Measurements from ENCODE around the gene ATP6V0A1. TPM values are rescaled to one million over a fixed set of nuclear protein-coding genes. Genes with fewer than 3 reads are reported as not detected.
A peak's percentile ranks its signal among the peaks of the same experiment; 100 is the strongest.

ATP6V0A1 gene
- total and polyA plus RNA-seq, 2 of the 4 experiments (the other 2 are of a cell fraction): 18.8 to 34.0 TPM

- dilution Hi-C loops (cut with HindIII; ENCODE audit: low sequenced_read_pairs, unreplicated experiment): no loop called here
- CTCF ChIA-PET: no interaction called here
- BruUV-seq (replicated peaks): no TSS peak
Measured at GRCh38 chr17:42543190-42544079, 84.8 kb downstream of the ATP6V0A1 start.

More at GRCh38 chr17:42543190-42544079, 84.8 kb downstream of the ATP6V0A1 start:
- POLR2A ChIA-PET (ENCODE audit: unreplicated experiment): no interaction called here
- Histone ChIP-seq H3K18ac (ENCODE audit: low read depth, low read length) (no peak overlapping the region), H2BK20ac (ENCODE audit: low read depth, low read length) (no peak overlapping the region), H3K4me2 (ENCODE audit: low read depth, low read length) (no peak overlapping the region), H2BK15ac (ENCODE audit: low read depth, low read length) (no peak overlapping the region), H3K4ac (ENCODE audit: low read depth, low read length) (no peak overlapping the region), H3K79me1 (ENCODE audit: low read depth in 1 of 2, low read length in 2 of 2) (peaks cover 3 to 11% of the 10 kb centered on the region in 2 experiments; a peak in 3 of 4 replicates), H4K5ac (ENCODE audit: low read depth, low read length) (no peak overlapping the region), H4K20me1 (ENCODE audit: insufficient read depth, low read length) (no peaks in the 10 kb centered on the region), H3K9me3 (ENCODE audit: control insufficient read depth, insufficient read depth, low read length) (no peaks in the 10 kb centered on the region), H3K14ac (replicated peaks; ENCODE audit: low read depth, low read length) (no peak overlapping the region), H3K27me3 (ENCODE audit: control insufficient read depth, insufficient read depth, low read length) (no peaks in the 10 kb centered on the region), H3K23ac (ENCODE audit: low read depth, low read length) (no peak overlapping the region), H3K4me1 (ENCODE audit: control insufficient read depth, insufficient read depth, low read length) (peaks cover 3% of the 10 kb centered on the region; the same call in 1 of the 2 replicates), H3K56ac (ENCODE audit: extremely low read depth, insufficient read depth, low read length) (no peak overlapping the region), H3K36me3 (ENCODE audit: control insufficient read depth, insufficient read depth, low read length) (peaks cover 49% of the 10 kb centered on the region), H2AFZ (replicated peaks; ENCODE audit: low read length, poor library complexity) (no peak overlapping the region), H4K8ac (ENCODE audit: low read depth in 2 of 2, low read length in 2 of 2) (no peak overlapping the region), H3K27ac (ENCODE audit: insufficient read depth, low read length) (no peak overlapping the region), H4K91ac (ENCODE audit: insufficient read depth, low read depth, low read length) (no peak overlapping the region), H3K9me1 (ENCODE audit: insufficient read depth, low read length) (peaks cover 11% of the 10 kb centered on the region), H3K9ac (ENCODE audit: low read depth, low read length) (no peak overlapping the region), H3K4me3 (ENCODE audit: insufficient read depth, low read depth, low read length) (no peak overlapping the region), H2BK5ac (ENCODE audit: low read depth, low read length, poor library complexity, severe bottlenecking) (no peak overlapping the region), H2AK5ac (ENCODE audit: low read depth, low read length) (no peak overlapping the region), H2BK120ac (ENCODE audit: low read depth, low read length) (no peak overlapping the region), H2AK9ac (replicated peaks; ENCODE audit: low read depth, low read length, poor library complexity) (peak overlapping the region; percentile 25)
- TF ChIP-seq RCOR1 (IDR thresholded peaks at IDR 0.05; ENCODE audit: insufficient replicate concordance, low read length): no peak
- TF ChIP-seq CEBPB (IDR thresholded peaks at IDR 0.05; ENCODE audit: low read depth, low read length): no peak
- no peak for TF ChIP-seq FOS (IDR thresholded peaks at IDR 0.05; ENCODE audit: low read depth, low read length)
- TF ChIP-seq MAFK (IDR thresholded peaks at IDR 0.05; ENCODE audit: low read depth, low read length): no peak
- TF ChIP-seq CHD1 (IDR thresholded peaks at IDR 0.05; ENCODE audit: low read depth, low read length): no peak
- 94% methylated on average over 32 of the region's 39 CpGs; no CpG with 5 or more reads in 1 of the 2 experiments for WGBS, 2 experiments (ENCODE audit: extremely low coverage in 2 of 2, insufficient read length in 1 of 2)
- DNase-seq (no peak), ATAC-seq (ENCODE audit: low read depth) (no peak)
- in situ Hi-C loops (cut with MboI; ENCODE audit: low sequenced_read_pairs) (no loop called here), intact Hi-C loops (cut with micrococcal nuclease) (no loop called here)

Measured in IMR-90 (cell line).